PC-9 (cell line): ENCODE results near the gene EEF1B2.
"Not testable (repeated sequence)": the region's sequence is repeated elsewhere in the genome, so short reads cannot be mapped to it uniquely, and the experiment has no call there.

Experiments
- CTCF ChIP-seq: fragments of 200-600 bp; sonication (generic); conservative IDR thresholded peaks from 2 replicates; pipeline ENCODE4 v1.6.1; 2017; ENCODE audit warnings: mixed run types, antibody characterized with exemption, mild to moderate bottlenecking, moderate library complexity
- EZH2 ChIP-seq: fragments of 200-600 bp; sonication (generic); IDR thresholded peaks from 2 replicates; pipeline ENCODE4 v1.8.0; 2017; ENCODE audit warnings: antibody characterized with exemption, low read depth

- not testable (repeated sequence) for TF ChIP-seq CTCF, EZH2
Observed at GRCh38 chr2:206122569-206122968, 37.1 kb upstream of the EEF1B2 start.
